Transverse colon (tissue), 4 donors: Measurements from ENCODE around the gene C9orf57. TPM values are rescaled to one million over a fixed set of nuclear protein-coding genes. Genes with fewer than 3 reads are reported as not detected.
"Not testable (repeated sequence)": the region's sequence is repeated elsewhere in the genome, so short reads cannot be mapped to it uniquely, and the experiment has no call there.

ENCODE experiments used
- DNase-seq: peaks from one replicate; pipeline ENCODE4 v3.0.0-alpha.2; 2019
- H3K27ac ChIP-seq, 4 donors: fragments of 200-600 bp; sonication (generic); 2 replicates each; pipeline ENCODE4 v1.5.1; 2016 to 2018; ENCODE audit warnings: inconsistent platforms in 4 of 4
- H3K27me3 ChIP-seq: fragments of 200-600 bp; sonication (generic); 2 replicates; pipeline ENCODE4 v1.5.1; 2017; ENCODE audit warnings: inconsistent platforms
- H3K36me3 ChIP-seq, 4 donors: fragments of 200-600 bp; sonication (generic); 2 replicates each; pipeline ENCODE4 v1.5.1; 2017 to 2019; ENCODE audit warnings: inconsistent platforms in 4 of 4
- H3K4me1 ChIP-seq, 4 donors: fragments of 200-600 bp; sonication (generic); 2 replicates each; pipeline ENCODE4 v1.5.1; 2017 to 2020; ENCODE audit warnings: inconsistent platforms in 4 of 4
- H3K4me3 ChIP-seq, 4 donors: fragments of 200-600 bp; sonication (generic); 1 replicate in 1 of 4; 2 replicates in 3 of 4; pipeline versions ENCODE4 v1.5.1 to v1.6.1; 2017 to 2019; ENCODE audit warnings: inconsistent platforms in 4 of 4
- H3K9me3 ChIP-seq, 2 donors: fragments of 200-600 bp; sonication (generic); 2 replicates each; pipeline ENCODE4 v1.5.1; 2017 to 2019; ENCODE audit warnings: inconsistent platforms in 2 of 2
- EP300 ChIP-seq: sonication (generic); formaldehyde crosslinking; IDR thresholded peaks from one replicate; pipeline ENCODE4 v1.6.1; 2017; ENCODE audit warnings: antibody characterized with exemption, low read depth
- POLR2A ChIP-seq: fragments of 450-650 bp; IDR thresholded peaks from one replicate; pipeline ENCODE4 v1.6.1; 2016; ENCODE audit warnings: antibody characterized with exemption, mild to moderate bottlenecking, moderate library complexity
- POLR2AphosphoS5 ChIP-seq, 3 donors: sonication (generic); formaldehyde crosslinking; IDR thresholded peaks; one replicate each; pipeline ENCODE4 v1.6.1; 2016; ENCODE audit warnings: antibody characterized with exemption in 3 of 3
- WGBS, 2 donors: methylation state at CpG; one replicate each; pipeline ENCODE4 v1.1.5; 2018; ENCODE audit warnings: low coverage in 1 of 2; 5-methylcytosine and 5-hydroxymethylcytosine counted together
- in situ Hi-C, 4 donors: fragments of 200-750 bp; cut with MboI; loops; one replicate each; pipeline versions ENCODE4 v1.15.0 to v1.15.1; 2017; ENCODE audit warnings: low sequenced_read_pairs in 3 of 4, low pct_ligation_motif_present in 1 of 4, low pct_unique_long_range_greater_than_20kb in 1 of 4
- intact Hi-C: fragments of 100-400 bp; cut with DNase I; formaldehyde crosslinking; loops from one replicate; pipeline ENCODE4 v1.15.1; 2023; ENCODE audit warnings: low total_unique reads
- total RNA-seq, 4 donors: library from RNA; depleted of rRNA; stranded (reverse); fragments of >200 nt; gene quantifications; one replicate each; pipeline ENCODE4 v1.1.0, GENCODE V29; 2016
- TF ChIP-seq, protein P1 (sequence below), 5 experiments: fragments of 200-600 bp in 3 of 5; fragments of 450-650 bp in 2 of 5; sonication (generic) in 3 of 5; IDR thresholded peaks; 1 replicate in 2 of 5; 2 replicates in 3 of 5; pipeline ENCODE4 v1.5.1; 2016 to 2017; ENCODE audit warnings: antibody characterized with exemption in 5 of 5, inconsistent platforms in 3 of 5, mild to moderate bottlenecking in 2 of 5, moderate library complexity in 1 of 5

Gene C9orf57
- total RNA-seq, 4 donors from 2014 or later = not detected

DNA sequence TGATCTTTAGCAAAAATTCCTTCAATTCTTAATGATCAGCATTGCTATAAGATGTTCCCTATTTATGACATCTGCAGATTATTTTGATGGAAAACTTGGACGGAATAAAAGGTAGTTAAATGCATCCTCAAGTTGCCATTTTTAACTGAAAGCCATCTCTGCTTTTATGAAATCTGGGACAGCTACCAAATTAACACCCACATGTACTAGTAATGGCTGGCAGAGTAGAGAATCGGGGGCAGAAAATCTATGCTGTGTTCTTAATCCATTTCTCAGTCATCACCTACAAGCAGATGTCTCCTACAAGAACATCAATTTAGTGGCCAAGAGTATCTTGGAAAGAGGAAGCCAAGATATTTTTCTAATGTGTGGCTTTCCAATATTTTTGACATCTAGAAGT lies 22.1 kb upstream of the C9orf57 start:
- Histone ChIP-seq H3K9me3 (no peaks in the 10 kb centered on the region), H3K36me3 (no peaks in the 10 kb centered on the region), H3K4me1 (no peaks in the 10 kb centered on the region), H3K27ac (no peak overlapping the region), H3K4me3 (no peak overlapping the region), H3K27me3 (no peaks in the 10 kb centered on the region)
- no peak for TF ChIP-seq POLR2A
- no peak for TF ChIP-seq EP300
- TF ChIP-seq, protein P1, sequence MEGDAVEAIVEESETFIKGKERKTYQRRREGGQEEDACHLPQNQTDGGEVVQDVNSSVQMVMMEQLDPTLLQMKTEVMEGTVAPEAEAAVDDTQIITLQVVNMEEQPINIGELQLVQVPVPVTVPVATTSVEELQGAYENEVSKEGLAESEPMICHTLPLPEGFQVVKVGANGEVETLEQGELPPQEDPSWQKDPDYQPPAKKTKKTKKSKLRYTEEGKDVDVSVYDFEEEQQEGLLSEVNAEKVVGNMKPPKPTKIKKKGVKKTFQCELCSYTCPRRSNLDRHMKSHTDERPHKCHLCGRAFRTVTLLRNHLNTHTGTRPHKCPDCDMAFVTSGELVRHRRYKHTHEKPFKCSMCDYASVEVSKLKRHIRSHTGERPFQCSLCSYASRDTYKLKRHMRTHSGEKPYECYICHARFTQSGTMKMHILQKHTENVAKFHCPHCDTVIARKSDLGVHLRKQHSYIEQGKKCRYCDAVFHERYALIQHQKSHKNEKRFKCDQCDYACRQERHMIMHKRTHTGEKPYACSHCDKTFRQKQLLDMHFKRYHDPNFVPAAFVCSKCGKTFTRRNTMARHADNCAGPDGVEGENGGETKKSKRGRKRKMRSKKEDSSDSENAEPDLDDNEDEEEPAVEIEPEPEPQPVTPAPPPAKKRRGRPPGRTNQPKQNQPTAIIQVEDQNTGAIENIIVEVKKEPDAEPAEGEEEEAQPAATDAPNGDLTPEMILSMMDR (IDR thresholded peaks at IDR 0.05) = no peak
- no peak for TF ChIP-seq POLR2AphosphoS5 (IDR thresholded peaks at IDR 0.05)
- no peak for DNase-seq
- WGBS, 2 donors = 91 to 100% methylated on average over 1 to 2 of the region's 2 CpGs
- in situ Hi-C loops (no loop called here), intact Hi-C loops (no loop called here)

- 59 to 77% methylated on average over 2 of the region's 2 CpGs for WGBS, 2 donors
- H3K4me1 ChIP-seq, H3K9me3 ChIP-seq, H3K4me3 ChIP-seq, intact Hi-C loops, DNase-seq, H3K27ac ChIP-seq, H3K27me3 ChIP-seq, H3K36me3 ChIP-seq: not testable (repeated sequence)
- in situ Hi-C loops = loop anchor here in 1 of 4 donors (25.0 kb wide), 1 partner anchor 713 kb away; no protein-coding TSS in a partner anchor
Measured at GRCh38 chr9:72074666-72075065, 14.3 kb upstream of the C9orf57 start.

GRCh38 chr9:72065076-72065475 lies 4.7 kb upstream of the C9orf57 start:
- TF ChIP-seq, protein P1 (IDR thresholded peaks at IDR 0.05) = no peak
- TF ChIP-seq POLR2AphosphoS5 (IDR thresholded peaks at IDR 0.05) = no peak
- TF ChIP-seq POLR2A = no peak
- TF ChIP-seq EP300 = no peak
- intact Hi-C loops (no loop called here), in situ Hi-C loops (loop anchor here in 1 of 4 donors (25.0 kb wide), 1 partner anchor 722 kb away; no protein-coding TSS in a partner anchor)
- 78 to 85% methylated on average over 7 of the region's 7 CpGs for WGBS, 2 donors
- H3K36me3 ChIP-seq = no peaks in the 10 kb centered on the region
- H3K9me3 ChIP-seq = no peaks in the 10 kb centered on the region
- DNase-seq = no peak
- no peak overlapping the region for H3K4me3 ChIP-seq
- no peaks in the 10 kb centered on the region for H3K27me3 ChIP-seq
- no peaks in the 10 kb centered on the region for H3K4me1 ChIP-seq
- H3K27ac ChIP-seq = no peak overlapping the region

GRCh38 chr9:72052122-72052521 lies 8.3 kb downstream of the C9orf57 start:
- TF ChIP-seq POLR2AphosphoS5 (IDR thresholded peaks at IDR 0.05) = no peak
- TF ChIP-seq POLR2A = no peak
- TF ChIP-seq, protein P1 (IDR thresholded peaks at IDR 0.05) = no peak
- no peak for TF ChIP-seq EP300
- intact Hi-C loops = no loop called here
- in situ Hi-C loops = loop anchor here in 2 of 4 donors (10.0 to 25.0 kb wide), 2 partner anchors 47 to 735 kb away; no protein-coding TSS in a partner anchor
- no peak for DNase-seq
- 86 to 92% methylated on average over 2 to 3 of the region's 3 CpGs for WGBS, 2 donors
- H3K4me1 ChIP-seq = no peaks in the 10 kb centered on the region
- no peaks in the 10 kb centered on the region for H3K27me3 ChIP-seq
- no peaks in the 10 kb centered on the region for H3K9me3 ChIP-seq
- H3K4me3 ChIP-seq = no peak overlapping the region
- no peak overlapping the region for H3K27ac ChIP-seq
- no peaks in the 10 kb centered on the region for H3K36me3 ChIP-seq

DNA sequence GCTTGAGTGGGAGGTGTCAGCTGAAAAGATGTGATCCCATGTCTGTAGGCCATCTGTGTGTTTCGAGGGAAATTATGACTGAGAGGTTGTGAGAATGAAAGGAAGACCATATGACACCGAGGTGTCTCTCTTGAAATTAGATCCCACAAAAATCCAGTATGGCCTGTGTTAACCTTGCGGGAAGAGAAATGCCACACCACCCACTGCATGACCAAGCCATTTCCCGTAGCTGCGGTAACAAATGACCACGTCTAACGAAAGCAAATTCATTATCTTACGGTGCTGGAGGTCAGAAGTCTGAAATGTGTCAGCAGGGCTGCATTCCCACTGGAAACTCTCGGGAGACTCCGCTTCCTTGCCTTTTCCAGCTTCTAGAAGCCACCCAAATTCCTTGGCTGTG lies 11.6 kb downstream of the C9orf57 start:
- H3K36me3 ChIP-seq = no peaks in the 10 kb centered on the region
- no peaks in the 10 kb centered on the region for H3K9me3 ChIP-seq
- DNase-seq = no peak
- in situ Hi-C loops (loop anchor here in 3 of 4 donors (10.0 to 25.0 kb wide), 4 partner anchors 563 to 1138 kb away; no protein-coding TSS in a partner anchor), intact Hi-C loops (no loop called here)
- no peak overlapping the region for H3K27ac ChIP-seq
- H3K27me3 ChIP-seq = no peaks in the 10 kb centered on the region
- WGBS, 2 donors = 85 to 95% methylated on average over 7 to 10 of the region's 10 CpGs
- H3K4me3 ChIP-seq = no peak overlapping the region
- H3K4me1 ChIP-seq = no peaks in the 10 kb centered on the region
- TF ChIP-seq, protein P1 (IDR thresholded peaks at IDR 0.05) = no peak
- TF ChIP-seq POLR2AphosphoS5 (IDR thresholded peaks at IDR 0.05) (no peak), EP300 (no peak), POLR2A (no peak)
